Naive thymus-derived CD8-positive, alpha-beta T cell (primary cell): ENCODE measurements around the gene ADM5. TPM values are rescaled to one million over a fixed set of nuclear protein-coding genes. Genes with fewer than 3 reads are reported as not detected.

ENCODE experiments used
- ATAC-seq, 2 donors: fragments of 150-1000 bp; cut with Tn5 transposase in 1 of 2; sonication (Bioruptor Pico), chemical (Tn5 transposase) in 1 of 2; 1 replicate in 1 of 2; 2 replicates in 1 of 2; pipeline ENCODE4 v1.10.0; 2021; ENCODE audit warnings: mild to moderate bottlenecking in 2 of 2, moderate library complexity in 2 of 2
- POLR2A ChIA-PET: fragments of 350-600 bp; sonication (Branson Sonifier 250); formaldehyde crosslinking; loops from one replicate; lab custom pipeline; 2021; ENCODE audit warnings: antibody characterized with exemption; lab: Charles Lee
- DNase-seq, 10 donors: peaks; one replicate each; pipeline versions ENCODE4 v3.0.0 to v3.0.0-alpha.2; 2020 to 2022
- H3K27ac Mint-ChIP-seq, 10 donors: one replicate each; pipeline ENCODE4 v1.8.0; 2020 to 2022; ENCODE audit warnings: mild to moderate bottlenecking in 10 of 10, mixed read lengths in 10 of 10, moderate library complexity in 4 of 10, inconsistent platforms in 1 of 10
- H3K27me3 Mint-ChIP-seq, 5 donors: one replicate each; pipeline ENCODE4 v1.8.0; 2021 to 2022; ENCODE audit warnings: mixed read lengths in 5 of 5
- H3K36me3 Mint-ChIP-seq, 3 donors: one replicate each; pipeline ENCODE4 v1.8.0; 2020 to 2022; ENCODE audit warnings: mixed read lengths in 3 of 3, mild to moderate bottlenecking in 2 of 3, inconsistent platforms in 1 of 3
- H3K4me1 Mint-ChIP-seq, 4 donors: one replicate each; pipeline ENCODE4 v1.8.0; 2021 to 2022; ENCODE audit warnings: mixed read lengths in 4 of 4
- H3K4me3 Mint-ChIP-seq, 10 donors: one replicate each; pipeline ENCODE4 v1.8.0; 2020 to 2022; ENCODE audit warnings: mild to moderate bottlenecking in 10 of 10, mixed read lengths in 10 of 10, moderate library complexity in 6 of 10, inconsistent platforms in 1 of 10
- H3K9me3 Mint-ChIP-seq, 9 donors: one replicate each; pipeline ENCODE4 v1.8.0; 2020 to 2022; ENCODE audit warnings: mixed read lengths in 9 of 9, mild to moderate bottlenecking in 3 of 9, inconsistent platforms in 1 of 9, moderate library complexity in 1 of 9
- polyA plus RNA-seq, 3 donors: library from polyadenylated mRNA; unstranded; fragments of 300-500 nt; fragmentation: Illumina TruSeq; gene quantifications; one replicate each; pipeline ENCODE4 v1.2.3, GENCODE V29; 2021
- total RNA-seq, 8 experiments: library from RNA in 2 of 8; stranded (reverse) in 2 of 8; gene quantifications; one replicate each; pipeline ENCODE4 v1.2.3 and lab custom pipeline; 2021 to 2026

The ADM5 gene
- total RNA-seq (1 to 10 TPM; 3.5 to 5.1 TPM), polyA plus RNA-seq (under 1 TPM in 2 of 3 donors, not detected in 1; 0.14 to 0.53 TPM), total RNA-seq (lab: John Stamatoyannopoulos, UW) (0.49 to 18.5 (median 3.5) reads per million in 6 experiments)

- Mint-ChIP-seq H3K27me3 (peaks cover 0 to 18% (median 11%) of the 10 kb centered on the region in 5 donors), H3K27ac (peak within 1 kb of the TSS in 8 of 10 donors; percentile 20 to 81 (median 64)), H3K36me3 (peaks cover 0 to 19% (median 3%) of the 10 kb centered on the region in 3 donors), H3K9me3 (no peaks in the 10 kb centered on the region), H3K4me3 (peak within 1 kb of the TSS; percentile 85 to 99 (median 92)), H3K4me1 (peaks cover 16 to 33% (median 23%) of the 10 kb centered on the region in 4 donors)
- ATAC-seq (peak; percentile 64 to 67), DNase-seq (peak in 5 of 10 donors; percentile 26 to 51 (median 44))
- POLR2A ChIA-PET, result interaction anchor here (0.6 to 1.3 kb wide), 5 partner anchors 9 to 180 kb away, joined by 3 to 11 read pairs (median 4); no protein-coding TSS in a partner anchor
These were observed at the start of gene ADM5 for GRCh38 chr19:49689133-49690078. Gene ADM5, plus strand, starts transcription at chr19:49689594. Its CDS starts 244 bp downstream, at chr19:49689838.

GRCh38 chr19:49640113-49640898 is 49.1 kb upstream of the ADM5 start, which contains the start of gene RRAS:
Gene RRAS, minus strand, starts transcription at chr19:49640143. Its CDS starts 45 bp downstream, at chr19:49640098.
- ATAC-seq, result peak; percentile 67 to 73
- H3K4me3 Mint-ChIP-seq, result peak within 1 kb of the TSS; percentile 87 to 98 (median 94)

DNA sequence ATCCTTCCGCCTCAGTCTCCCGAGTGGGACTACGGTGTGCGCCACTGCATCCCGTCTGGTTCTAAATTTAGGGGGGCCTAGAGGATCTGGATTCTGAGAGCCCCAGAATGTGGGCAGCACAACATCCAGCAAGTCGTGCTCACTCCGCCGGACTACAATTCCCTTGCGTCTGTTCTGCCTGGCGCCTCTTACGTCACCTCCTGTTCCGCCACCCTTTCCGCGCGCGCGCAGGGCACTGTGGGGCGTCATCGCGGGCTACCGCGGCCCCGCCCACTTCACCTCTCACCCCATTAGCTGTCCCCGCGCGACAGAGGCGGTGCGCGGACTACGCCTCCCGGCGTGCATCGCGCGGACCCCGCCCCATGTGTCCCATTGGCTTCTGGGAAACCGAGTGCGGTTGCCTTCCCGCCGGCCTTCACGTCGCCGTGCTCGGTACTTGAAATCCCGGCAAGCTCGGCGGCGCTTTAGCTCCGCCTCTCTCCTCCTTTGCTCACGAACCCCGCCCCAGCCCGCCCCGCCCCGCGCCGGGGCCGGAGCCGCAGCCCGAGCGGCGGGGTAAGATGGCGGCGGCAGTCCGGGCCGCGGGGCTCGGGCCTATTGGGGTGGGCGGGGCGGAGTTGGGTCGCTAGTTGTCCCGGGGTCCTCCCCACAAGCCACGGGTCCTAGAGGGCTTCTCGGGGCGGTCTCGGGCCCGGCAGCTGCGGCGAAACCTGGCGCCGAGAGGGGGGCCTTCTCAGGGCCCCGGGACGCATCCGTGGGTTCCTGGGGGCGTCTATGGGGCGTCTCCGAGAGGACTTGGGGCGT is 47.5 kb upstream of the ADM5 start, which contains the start of gene SCAF1:
SCAF1 (plus strand) TSS at position 522 of the 804 bp plus-strand sequence. CDS start 2,818 bp downstream, outside the sequence.
- peak; percentile 65 to 69 for ATAC-seq
- peak within 1 kb of the TSS; percentile 94 to 99 (median 97) for H3K27ac Mint-ChIP-seq
- peak within 1 kb of the TSS; percentile 87 to 98 (median 95) for H3K4me3 Mint-ChIP-seq
- no peaks in the 10 kb centered on the region for H3K9me3 Mint-ChIP-seq
- peaks cover 47 to 75% (median 63%) of the 10 kb centered on the region in 4 donors for H3K4me1 Mint-ChIP-seq
- DNase-seq, result peak; percentile 96 to 100 (median 99)
- H3K36me3 Mint-ChIP-seq, result peaks cover 0 to 14% (median under 1%) of the 10 kb centered on the region in 3 donors
- H3K27me3 Mint-ChIP-seq, result no peaks in the 10 kb centered on the region
- POLR2A ChIA-PET, result interaction anchor here (0.6 to 7.8 kb wide), 20 partner anchors 10 to 307 kb away, joined by 3 to 180 read pairs (median 4); partner anchors contain the start of genes AKT1S1, BCL2L12, CD37 and IRF3

More at GRCh38 chr19:49640113-49640898, 49.1 kb upstream of the ADM5 start, which contains the start of gene RRAS:
- no peaks in the 10 kb centered on the region for H3K9me3 Mint-ChIP-seq
- H3K4me1 Mint-ChIP-seq, result peaks cover 45 to 68% (median 58%) of the 10 kb centered on the region in 4 donors
- POLR2A ChIA-PET, result interaction anchor here (0.5 to 7.8 kb wide), 36 partner anchors 8 to 1276 kb away, joined by 3 to 180 read pairs (median 4); partner anchors contain the start of genes AKT1S1, ALDH16A1, ATF5 and BCL2L12
- H3K27ac Mint-ChIP-seq, result peak within 1 kb of the TSS; percentile 94 to 99 (median 97)
- DNase-seq, result peak; percentile 94 to 100 (median 99)
- H3K36me3 Mint-ChIP-seq, result no peaks in the 10 kb centered on the region
- no peaks in the 10 kb centered on the region for H3K27me3 Mint-ChIP-seq

GRCh38 chr19:49642492-49643035 is 46.8 kb upstream of the ADM5 start:
- no peaks in the 10 kb centered on the region for H3K9me3 Mint-ChIP-seq
- POLR2A ChIA-PET, result interaction anchor here (0.6 to 7.8 kb wide), 15 partner anchors 13 to 234 kb away, joined by 3 to 180 read pairs (median 6); partner anchors contain the start of genes AKT1S1, BCL2L12, IRF3 and NOSIP
- DNase-seq (no peak), ATAC-seq (no peak)
- H3K4me3 Mint-ChIP-seq, result peak overlapping the region; percentile 87 to 98 (median 95)
- peaks cover 47 to 74% (median 64%) of the 10 kb centered on the region in 4 donors for H3K4me1 Mint-ChIP-seq
- peaks cover 0 to 20% (median 3%) of the 10 kb centered on the region in 3 donors for H3K36me3 Mint-ChIP-seq
- H3K27ac Mint-ChIP-seq, result peak overlapping the region; percentile 89 to 99 (median 97)
- H3K27me3 Mint-ChIP-seq, result no peaks in the 10 kb centered on the region

DNA sequence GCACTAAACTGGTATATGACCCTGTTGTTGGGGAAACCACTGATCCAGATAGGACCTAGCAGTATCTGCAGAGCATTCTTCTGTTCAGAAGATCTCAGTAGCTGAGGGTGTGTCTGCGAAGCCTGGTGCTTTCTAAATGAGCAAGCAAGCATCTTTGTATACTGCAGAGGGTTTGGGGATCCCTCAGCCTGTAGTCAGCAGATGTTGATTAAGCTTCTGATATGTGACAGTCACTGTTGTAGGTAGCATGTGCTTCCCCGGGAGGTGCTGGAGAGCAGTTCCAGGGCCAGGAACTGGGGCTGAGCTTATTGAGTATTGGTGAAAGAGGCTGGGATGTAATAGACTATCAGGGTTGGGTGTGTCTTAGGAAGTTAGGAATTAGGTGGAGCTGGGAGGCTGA is 45.9 kb upstream of the ADM5 start:
- Mint-ChIP-seq H3K36me3 (peaks cover 0 to 26% (median 3%) of the 10 kb centered on the region in 3 donors), H3K4me3 (peak overlapping the region; percentile 72 to 98 (median 94)), H3K27me3 (no peaks in the 10 kb centered on the region), H3K27ac (peak overlapping the region; percentile 32 to 97 (median 96)), H3K4me1 (peaks cover 41 to 65% (median 58%) of the 10 kb centered on the region in 4 donors), H3K9me3 (no peaks in the 10 kb centered on the region)
- ATAC-seq, result no peak
- no peak for DNase-seq
- POLR2A ChIA-PET, result interaction anchor here (0.9 to 7.8 kb wide), 6 partner anchors 20 to 93 kb away, joined by 3 to 180 read pairs (median 4); partner anchors contain the start of genes BCL2L12, IRF3, NOSIP and PRMT1

GRCh38 chr19:49645592-49645991 is 43.8 kb upstream of the ADM5 start:
- no peaks in the 10 kb centered on the region for H3K9me3 Mint-ChIP-seq
- H3K27ac Mint-ChIP-seq, result peak overlapping the region in 4 of 10 donors; percentile 14 to 86 (median 66)
- DNase-seq (no peak), ATAC-seq (no peak)
- POLR2A ChIA-PET, result interaction anchor here (0.6 to 2.1 kb wide), 5 partner anchors 16 to 751 kb away, joined by 3 to 9 read pairs (median 4); no protein-coding TSS in a partner anchor
- H3K4me1 Mint-ChIP-seq, result peaks cover 31 to 52% (median 42%) of the 10 kb centered on the region in 4 donors
- H3K36me3 Mint-ChIP-seq, result peaks cover 0 to 41% (median 3%) of the 10 kb centered on the region in 3 donors
- no peaks in the 10 kb centered on the region for H3K27me3 Mint-ChIP-seq
- H3K4me3 Mint-ChIP-seq, result no peak overlapping the region

GRCh38 chr19:49645995-49646394 is 43.4 kb upstream of the ADM5 start:
- POLR2A ChIA-PET, result interaction anchor here (0.7 to 2.1 kb wide), 3 partner anchors 16 to 751 kb away, joined by 3 to 9 read pairs (median 4); no protein-coding TSS in a partner anchor
- ATAC-seq, result no peak
- DNase-seq, result no peak
- Mint-ChIP-seq H3K36me3 (peaks cover 0 to 41% (median 4%) of the 10 kb centered on the region in 3 donors), H3K4me3 (no peak overlapping the region), H3K9me3 (no peaks in the 10 kb centered on the region), H3K4me1 (peaks cover 26 to 48% (median 38%) of the 10 kb centered on the region in 4 donors), H3K27me3 (no peaks in the 10 kb centered on the region), H3K27ac (peak overlapping the region in 2 of 10 donors; percentile 52 to 71)

DNA sequence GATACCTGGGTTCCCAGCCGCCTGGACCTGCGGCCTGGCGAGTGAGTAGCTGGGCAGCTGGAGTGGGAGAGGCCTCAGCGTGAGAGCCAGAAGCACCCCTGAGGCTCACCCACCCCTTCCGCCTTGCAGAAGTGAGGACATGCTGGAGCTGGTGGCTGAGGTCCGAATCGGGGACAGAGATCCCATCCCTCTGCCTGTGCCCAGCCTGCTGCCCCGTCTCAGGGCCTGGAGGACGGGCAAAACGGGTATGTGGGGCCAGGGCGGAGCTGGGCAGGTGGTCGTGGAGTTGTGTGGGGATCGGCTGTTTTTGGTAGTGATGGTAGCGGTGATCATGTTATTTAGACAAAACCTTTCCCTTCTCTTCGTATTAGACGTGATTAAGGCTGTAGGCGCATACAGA is 42.8 kb upstream of the ADM5 start:
- Mint-ChIP-seq H3K27ac (peak overlapping the region in 3 of 10 donors; percentile 55 to 72 (median 71)), H3K36me3 (peaks cover 0 to 41% (median 4%) of the 10 kb centered on the region in 3 donors), H3K4me1 (peaks cover 25 to 45% (median 33%) of the 10 kb centered on the region in 4 donors), H3K27me3 (no peaks in the 10 kb centered on the region), H3K9me3 (no peaks in the 10 kb centered on the region), H3K4me3 (no peak overlapping the region)
- POLR2A ChIA-PET, result interaction anchor here (0.7 to 2.1 kb wide), 3 partner anchors 15 to 71 kb away, joined by 3 to 9 read pairs (median 4); no protein-coding TSS in a partner anchor
- DNase-seq (no peak), ATAC-seq (no peak)

- H3K4me3 Mint-ChIP-seq, result peak overlapping the region in 1 of 10 donors; percentile 31
- no peaks in the 10 kb centered on the region for H3K27me3 Mint-ChIP-seq
- H3K36me3 Mint-ChIP-seq, result peaks cover 0 to 58% (median 7%) of the 10 kb centered on the region in 3 donors
- DNase-seq, result no peak
- POLR2A ChIA-PET, result no interaction called here
- H3K4me1 Mint-ChIP-seq, result peaks cover 0 to 13% (median 2%) of the 10 kb centered on the region in 4 donors
- ATAC-seq, result no peak
- no peaks in the 10 kb centered on the region for H3K9me3 Mint-ChIP-seq
- no peak overlapping the region for H3K27ac Mint-ChIP-seq
These were observed 38.2 kb upstream of the ADM5 start for GRCh38 chr19:49651029-49651819.
